ENCODE data around the gene PTTG1. TPM values are rescaled to one million over a fixed set of nuclear protein-coding genes. Genes with fewer than 3 reads are reported as not detected.

PTTG1 gene
- total and polyA plus RNA-seq, 2 of the 4 experiments (the other 2 are of a cell fraction): 98.6 to 118 TPM

GRCh38 chr5:160450164-160450932, 28.7 kb downstream of the PTTG1 start:
- no peak for ATAC-seq (ENCODE audit: low read depth)
- Histone ChIP-seq H3K27me3 (ENCODE audit: control insufficient read depth, insufficient read depth, low read length) (peaks cover 11% of the 10 kb centered on the region), H4K8ac (ENCODE audit: low read depth in 2 of 2, low read length in 2 of 2) (no peak overlapping the region), H3K18ac (ENCODE audit: low read depth, low read length) (no peak overlapping the region), H3K36me3 (ENCODE audit: control insufficient read depth, insufficient read depth, low read length) (no peaks in the 10 kb centered on the region), H2AK5ac (ENCODE audit: low read depth, low read length) (no peak overlapping the region), H3K14ac (replicated peaks; ENCODE audit: low read depth, low read length) (no peak overlapping the region), H3K56ac (ENCODE audit: extremely low read depth, insufficient read depth, low read length) (no peak overlapping the region), H4K20me1 (ENCODE audit: insufficient read depth, low read length) (no peaks in the 10 kb centered on the region), H3K4ac (ENCODE audit: low read depth, low read length) (no peak overlapping the region), H3K9me3 (ENCODE audit: control insufficient read depth, insufficient read depth, low read length) (no peaks in the 10 kb centered on the region), H3K4me2 (ENCODE audit: low read depth, low read length) (no peak overlapping the region), H3K23ac (ENCODE audit: low read depth, low read length) (no peak overlapping the region), H2BK120ac (ENCODE audit: low read depth, low read length) (no peak overlapping the region), H2BK15ac (ENCODE audit: low read depth, low read length) (no peak overlapping the region), H2AFZ (replicated peaks; ENCODE audit: low read length, poor library complexity) (no peak overlapping the region), H3K9me1 (ENCODE audit: insufficient read depth, low read length) (no peaks in the 10 kb centered on the region), H3K4me1 (ENCODE audit: control insufficient read depth, insufficient read depth, low read length) (no peaks in the 10 kb centered on the region), H3K4me3 (ENCODE audit: insufficient read depth, low read depth, low read length) (no peak overlapping the region), H3K9ac (ENCODE audit: low read depth, low read length) (no peak overlapping the region), H3K79me1 (ENCODE audit: low read depth in 1 of 2, low read length in 2 of 2) (no peaks in the 10 kb centered on the region), H2BK20ac (ENCODE audit: low read depth, low read length) (no peak overlapping the region), H3K27ac (ENCODE audit: insufficient read depth, low read length) (no peak overlapping the region), H2AK9ac (replicated peaks; ENCODE audit: low read depth, low read length, poor library complexity) (no peak overlapping the region), H4K5ac (ENCODE audit: low read depth, low read length) (no peak overlapping the region), H2BK5ac (ENCODE audit: low read depth, low read length, poor library complexity, severe bottlenecking) (no peak overlapping the region), H4K91ac (ENCODE audit: insufficient read depth, low read depth, low read length) (no peak overlapping the region)
- DNase-seq: no peak
- dilution Hi-C loops (cut with HindIII; ENCODE audit: low sequenced_read_pairs, unreplicated experiment): no loop called here
- intact Hi-C loops (cut with micrococcal nuclease): no loop called here
- ChIA-PET CTCF (no interaction called here), POLR2A (ENCODE audit: unreplicated experiment) (no interaction called here)
- in situ Hi-C loops (cut with MboI; ENCODE audit: low sequenced_read_pairs): no loop called here
- WGBS, 2 experiments (ENCODE audit: extremely low coverage in 2 of 2, insufficient read length in 1 of 2): no CpG with 5 or more reads among the region's 9 CpGs
- no TSS peak for BruUV-seq (replicated peaks)
- TF ChIP-seq CEBPB (IDR thresholded peaks at IDR 0.05; ENCODE audit: low read depth, low read length) (no peak), RCOR1 (IDR thresholded peaks at IDR 0.05; ENCODE audit: insufficient replicate concordance, low read length) (no peak), RAD21 (IDR thresholded peaks at IDR 0.05; ENCODE audit: low read length) (no peak), CHD1 (IDR thresholded peaks at IDR 0.05; ENCODE audit: low read depth, low read length) (no peak), USF2 (IDR thresholded peaks at IDR 0.05; ENCODE audit: low read depth, low read length) (no peak), BHLHE40 (IDR thresholded peaks at IDR 0.05; ENCODE audit: low read depth, low read length) (no peak), POLR2A (IDR thresholded peaks at IDR 0.05; ENCODE audit: low read depth, low read length) (no peak), SMC3 (IDR thresholded peaks at IDR 0.05; ENCODE audit: low read depth, low read length) (no peak), MAZ (IDR thresholded peaks at IDR 0.05; ENCODE audit: borderline replicate concordance, low read depth, low read length) (no peak), FOS (IDR thresholded peaks at IDR 0.05; ENCODE audit: low read depth, low read length) (no peak), ELK1 (IDR thresholded peaks at IDR 0.05; ENCODE audit: borderline replicate concordance, low read depth, low read length) (no peak)

All from IMR-90 (cell line).